ENCODE results near the gene SHC4. TPM values are rescaled to one million over a fixed set of nuclear protein-coding genes. Genes with fewer than 3 reads are reported as not detected.

Gene SHC4
- polyA plus RNA-seq, 3 donors = 0.09 TPM; not detected in 2

GRCh38 chr15:48946074-48946839, 17.5 kb downstream of the SHC4 start:
- peaks cover 3 to 7% (median 7%) of the 10 kb centered on the region in 3 donors for H3K27me3 Mint-ChIP-seq (ENCODE audit: low read depth in 3 of 3)
- Histone ChIP-seq H3K36me3 (replicated peaks in 1 of 2; ENCODE audit: control insufficient read depth in 1 of 2, insufficient read depth in 2 of 2, low read length in 2 of 2) (no peaks in the 10 kb centered on the region), H3K4me1 (ENCODE audit: control insufficient read depth in 1 of 2, insufficient read depth in 2 of 2, low read length in 2 of 2) (peaks cover 6 to 12% of the 10 kb centered on the region in 2 donors), H3K9me3 (replicated peaks in 1 of 2; ENCODE audit: control insufficient read depth in 1 of 2, insufficient read depth in 1 of 2, low read length in 2 of 2) (no peaks in the 10 kb centered on the region), H3K27me3 (ENCODE audit: control insufficient read depth in 2 of 2, insufficient read depth in 2 of 2, low read length in 2 of 2) (no peaks in the 10 kb centered on the region), H4K20me1 (ENCODE audit: insufficient read depth, low read length) (no peaks in the 10 kb centered on the region), H3K4me3 (replicated peaks in 1 of 3; ENCODE audit: low read depth in 2 of 3, low read length in 3 of 3) (no peak overlapping the region), H3K27ac (ENCODE audit: low read depth in 1 of 2, low read length in 2 of 2) (no peak overlapping the region), H3K79me2 (ENCODE audit: insufficient read depth, low read length) (no peaks in the 10 kb centered on the region), H3K9ac (ENCODE audit: insufficient read depth, low read length, poor library complexity, severe bottlenecking) (no peak overlapping the region), H2AFZ (ENCODE audit: insufficient read depth, low read depth, low read length, poor library complexity, severe bottlenecking) (no peak overlapping the region), H3K4me2 (replicated peaks; ENCODE audit: extremely low read depth, low read length, poor library complexity, severe bottlenecking) (no peak overlapping the region)
- intact Hi-C loops (cut with micrococcal nuclease) = no loop called here
- H3K4me3 Mint-ChIP-seq = no peak overlapping the region
- peak overlapping the region in 1 of 7 donors; percentile 73 for H3K27ac Mint-ChIP-seq
- no peak for TF ChIP-seq CTCF (IDR thresholded peaks at IDR 0.05)
- 24% methylated on average over 3 of the region's 5 CpGs for WGBS (ENCODE audit: insufficient coverage)
- peaks cover 13% of the 10 kb centered on the region for H3K4me1 Mint-ChIP-seq
- H3K9me3 Mint-ChIP-seq = peaks cover 0 to 6% (median 0%) of the 10 kb centered on the region in 7 donors
- no peak for DNase-seq
- no peaks in the 10 kb centered on the region for H3K36me3 Mint-ChIP-seq

DNA sequence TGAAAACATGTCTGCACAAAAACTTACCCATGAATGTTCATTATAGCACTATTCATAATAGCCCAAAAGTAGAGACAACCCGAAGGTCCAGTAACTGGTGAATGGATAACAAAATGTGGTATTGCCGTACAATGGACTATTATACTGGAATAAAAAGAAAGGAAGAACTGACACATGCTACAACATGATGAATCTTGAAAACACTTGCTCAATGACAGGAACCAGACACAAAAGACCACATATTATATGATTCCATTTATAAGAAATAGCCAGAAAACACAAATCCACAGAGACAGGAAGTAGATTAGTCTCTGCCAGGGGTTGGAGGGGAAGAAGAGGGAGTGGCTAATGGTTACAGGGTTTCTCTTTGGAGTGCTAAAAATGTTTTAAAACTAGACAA, 18.3 kb downstream of the SHC4 start:
- Mint-ChIP-seq H3K4me3 (no peak overlapping the region), H3K27ac (peak overlapping the region in 2 of 7 donors; percentile 22 to 57), H3K4me1 (peaks cover 13% of the 10 kb centered on the region), H3K36me3 (no peaks in the 10 kb centered on the region), H3K27me3 (ENCODE audit: low read depth in 3 of 3) (peaks cover 1 to 4% (median 3%) of the 10 kb centered on the region in 3 donors), H3K9me3 (peaks cover 0 to 6% (median 0%) of the 10 kb centered on the region in 7 donors)
- H3K9me3 ChIP-seq (replicated peaks in 1 of 2; ENCODE audit: control insufficient read depth in 1 of 2, insufficient read depth in 1 of 2, low read length in 2 of 2) = no peaks in the 10 kb centered on the region
- WGBS (ENCODE audit: insufficient coverage) = no CpG with 5 or more reads among the region's 2 CpGs
- H3K27me3 ChIP-seq (ENCODE audit: control insufficient read depth in 2 of 2, insufficient read depth in 2 of 2, low read length in 2 of 2) = no peaks in the 10 kb centered on the region
- H3K79me2 ChIP-seq (ENCODE audit: insufficient read depth, low read length) = no peaks in the 10 kb centered on the region
- no peak for DNase-seq
- no peak for TF ChIP-seq CTCF (IDR thresholded peaks at IDR 0.05)
- no peaks in the 10 kb centered on the region for H3K36me3 ChIP-seq (replicated peaks in 1 of 2; ENCODE audit: control insufficient read depth in 1 of 2, insufficient read depth in 2 of 2, low read length in 2 of 2)
- H3K27ac ChIP-seq (ENCODE audit: low read depth in 1 of 2, low read length in 2 of 2) = no peak overlapping the region
- peaks cover 6 to 12% of the 10 kb centered on the region in 2 donors for H3K4me1 ChIP-seq (ENCODE audit: control insufficient read depth in 1 of 2, insufficient read depth in 2 of 2, low read length in 2 of 2)
- no peak overlapping the region for H3K4me3 ChIP-seq (replicated peaks in 1 of 3; ENCODE audit: low read depth in 2 of 3, low read length in 3 of 3)
- intact Hi-C loops (cut with micrococcal nuclease) = no loop called here
- no peak overlapping the region for H2AFZ ChIP-seq (ENCODE audit: insufficient read depth, low read depth, low read length, poor library complexity, severe bottlenecking)
- H3K9ac ChIP-seq (ENCODE audit: insufficient read depth, low read length, poor library complexity, severe bottlenecking) = no peak overlapping the region
- H3K4me2 ChIP-seq (replicated peaks; ENCODE audit: extremely low read depth, low read length, poor library complexity, severe bottlenecking) = no peak overlapping the region
- H4K20me1 ChIP-seq (ENCODE audit: insufficient read depth, low read length) = no peaks in the 10 kb centered on the region

Data from CD14-positive monocyte (primary cell).